Type B pancreatic cell (in vitro differentiated cells): ENCODE data around the gene FBXO4. TPM values are rescaled to one million over a fixed set of nuclear protein-coding genes. Genes with fewer than 3 reads are reported as not detected.

Source experiments
- DNase-seq: peaks from one replicate; pipeline ENCODE4 v3.0.0; 2021; ENCODE audit warnings: mixed read lengths; ENCODE audit not compliant: unreplicated experiment; ENCODE audit errors: extremely low spot score
- H3K27ac Mint-ChIP-seq: 2 replicates; pipeline ENCODE4 v1.8.0; 2021; ENCODE audit warnings: mild to moderate bottlenecking, mixed read lengths
- H3K27me3 Mint-ChIP-seq: 2 replicates; pipeline ENCODE4 v1.8.0; 2021; ENCODE audit warnings: mixed read lengths
- H3K36me3 Mint-ChIP-seq: 2 replicates; pipeline ENCODE4 v1.8.0; 2021; ENCODE audit warnings: mixed read lengths
- H3K4me1 Mint-ChIP-seq: one replicate; pipeline ENCODE4 v1.8.0; 2021; ENCODE audit warnings: mixed read lengths; ENCODE audit not compliant: unreplicated experiment
- H3K4me3 Mint-ChIP-seq: 2 replicates; pipeline ENCODE4 v1.8.0; 2021; ENCODE audit warnings: mild to moderate bottlenecking, mixed read lengths
- H3K9me3 Mint-ChIP-seq: 2 replicates; pipeline ENCODE4 v1.8.0; 2021; ENCODE audit warnings: mixed read lengths
- CTCF ChIP-seq: fragments of 200-600 bp; sonication (generic); conservative IDR thresholded peaks from 2 replicates; pipeline ENCODE4 v1.5.0; 2021; ENCODE audit warnings: antibody characterized with exemption, mild to moderate bottlenecking
- total RNA-seq: library from RNA; stranded (reverse); gene quantifications from 2 replicates; pipeline ENCODE4 v1.2.1, GENCODE V29; 2021; ENCODE audit warnings: low replicate concordance

The FBXO4 gene
- total RNA-seq, 1 donor from 2014 or later, result 7.9 TPM

- no peaks in the 10 kb centered on the region for H3K9me3 Mint-ChIP-seq
- H3K36me3 Mint-ChIP-seq, result no peaks in the 10 kb centered on the region
- H3K4me1 Mint-ChIP-seq, result no peaks in the 10 kb centered on the region
- no peak overlapping the region for H3K4me3 Mint-ChIP-seq
- no peak overlapping the region for H3K27ac Mint-ChIP-seq
- H3K27me3 Mint-ChIP-seq, result no peaks in the 10 kb centered on the region
- DNase-seq, result no peak
- TF ChIP-seq CTCF, result no peak
These were observed 61.0 kb downstream of the FBXO4 start for GRCh38 chr5:41985945-41986695.

Other genes starting within 250 kb of the FBXO4 start
- gene OXCT1, start 54.9 kb upstream of the FBXO4 start, total RNA-seq, result 20.4 and 26.4 TPM in 2 replicates
- gene RIMOC1, start 20.9 kb upstream of the FBXO4 start, total RNA-seq, result 34.6 and 39.0 TPM in 2 replicates